CD14-positive monocyte (primary cell): ENCODE measurements around the gene FAM3C. TPM values are rescaled to one million over a fixed set of nuclear protein-coding genes. Genes with fewer than 3 reads are reported as not detected.

Source experiments
- DNase-seq, 3 donors: peaks; one replicate each; pipeline ENCODE4 v3.0.0-alpha.2; 2011 to 2022
- H2AFZ ChIP-seq: 2 replicates; pipeline ENCODE4 v1.6.0; 2012; ENCODE audit warnings: mild to moderate bottlenecking, low read depth, low read length, inconsistent platforms; ENCODE audit not compliant: insufficient read depth, poor library complexity, severe bottlenecking
- H3K27ac ChIP-seq, 2 donors: 1 replicate in 1 of 2; 2 replicates in 1 of 2; pipeline ENCODE4 v1.5.1; 2012 to 2013; ENCODE audit warnings: low read length in 2 of 2, control low read depth in 1 of 2, inconsistent platforms in 1 of 2, low read depth in 1 of 2, mild to moderate bottlenecking in 1 of 2
- H3K27me3 ChIP-seq, 2 donors: one replicate each; pipeline versions ENCODE4 v1.6.0 to v1.6.1; 2011 to 2013; ENCODE audit warnings: low read length in 2 of 2; ENCODE audit not compliant: control insufficient read depth in 2 of 2, insufficient read depth in 2 of 2
- H3K36me3 ChIP-seq, 2 donors: replicated peaks in 1 of 2; 1 replicate in 1 of 2; 2 replicates in 1 of 2; pipeline versions ENCODE4 v1.5.1 to v1.6.1; 2012 to 2013; ENCODE audit warnings: low read length in 2 of 2, control low read depth in 1 of 2, inconsistent platforms in 1 of 2, mild to moderate bottlenecking in 1 of 2; ENCODE audit not compliant: insufficient read depth in 2 of 2, control insufficient read depth in 1 of 2
- H3K4me1 ChIP-seq, 2 donors: 1 replicate in 1 of 2; 2 replicates in 1 of 2; pipeline versions ENCODE4 v1.5.1 to v1.6.1; 2012 to 2013; ENCODE audit warnings: low read length in 2 of 2, control low read depth in 1 of 2, inconsistent platforms in 1 of 2, mild to moderate bottlenecking in 1 of 2, moderate library complexity in 1 of 2; ENCODE audit not compliant: insufficient read depth in 2 of 2, control insufficient read depth in 1 of 2
- H3K4me2 ChIP-seq: replicated peaks from 2 replicates; pipeline ENCODE3; 2012; ENCODE audit warnings: low read length, moderate library complexity, mild to moderate bottlenecking; ENCODE audit not compliant: poor library complexity, severe bottlenecking; ENCODE audit errors: extremely low read depth
- H3K4me3 ChIP-seq, 3 experiments: fragments of 200-600 bp in 1 of 3; sonication (generic) in 1 of 3; replicated peaks in 1 of 3; 1 replicate in 2 of 3; 2 replicates in 1 of 3; pipeline ENCODE4 v1.5.1; 2011 to 2013; ENCODE audit warnings: low read length in 3 of 3, mild to moderate bottlenecking in 3 of 3, control low read depth in 2 of 3, low read depth in 2 of 3, inconsistent platforms in 1 of 3, moderate library complexity in 1 of 3
- H3K79me2 ChIP-seq: 2 replicates; pipeline ENCODE4 v1.6.0; 2012; ENCODE audit warnings: mild to moderate bottlenecking, control low read depth, inconsistent platforms, low read length, moderate library complexity; ENCODE audit not compliant: insufficient read depth
- H3K9ac ChIP-seq: 2 replicates; pipeline ENCODE4 v1.6.0; 2017; ENCODE audit warnings: low read length, mild to moderate bottlenecking; ENCODE audit not compliant: insufficient read depth, poor library complexity, severe bottlenecking
- H3K9me3 ChIP-seq, 2 donors: replicated peaks in 1 of 2; 1 replicate in 1 of 2; 2 replicates in 1 of 2; pipeline versions ENCODE4 v1.5.1 to v1.6.1; 2012 to 2013; ENCODE audit warnings: low read length in 2 of 2, control low read depth in 1 of 2; ENCODE audit not compliant: control insufficient read depth in 1 of 2, insufficient read depth in 1 of 2
- H4K20me1 ChIP-seq: 2 replicates; pipeline ENCODE4 v1.6.0; 2012; ENCODE audit warnings: mild to moderate bottlenecking, low read length, control low read depth, moderate library complexity; ENCODE audit not compliant: insufficient read depth
- H3K27ac Mint-ChIP-seq, 7 donors: one replicate each; pipeline ENCODE4 v1.8.0; 2020; ENCODE audit warnings: mild to moderate bottlenecking in 7 of 7, mixed read lengths in 7 of 7, moderate library complexity in 6 of 7, inconsistent platforms in 2 of 7
- H3K27me3 Mint-ChIP-seq, 3 donors: one replicate each; pipeline ENCODE4 v1.8.0; 2021 to 2022; ENCODE audit warnings: low read depth in 3 of 3, mild to moderate bottlenecking in 3 of 3, mixed read lengths in 3 of 3, moderate library complexity in 3 of 3, inconsistent platforms in 1 of 3
- H3K36me3 Mint-ChIP-seq, 2 donors: one replicate each; pipeline ENCODE4 v1.8.0; 2020; ENCODE audit warnings: mixed read lengths in 2 of 2, inconsistent platforms in 1 of 2, mild to moderate bottlenecking in 1 of 2
- H3K4me1 Mint-ChIP-seq: one replicate; pipeline ENCODE4 v1.8.0; 2020; ENCODE audit warnings: mild to moderate bottlenecking, mixed read lengths
- H3K4me3 Mint-ChIP-seq, 2 donors: one replicate each; pipeline ENCODE4 v1.8.0; 2020; ENCODE audit warnings: mild to moderate bottlenecking in 2 of 2, mixed read lengths in 2 of 2, moderate library complexity in 1 of 2
- H3K9me3 Mint-ChIP-seq, 7 donors: one replicate each; pipeline ENCODE4 v1.8.0; 2020 to 2022; ENCODE audit warnings: mixed read lengths in 7 of 7, mild to moderate bottlenecking in 6 of 7, moderate library complexity in 6 of 7, inconsistent platforms in 2 of 7
- WGBS: methylation state at CpG from one replicate; pipeline ENCODE4 v1.1.5; 2013; ENCODE audit warnings: missing lambda C conversion rate; ENCODE audit not compliant: insufficient coverage; 5-methylcytosine and 5-hydroxymethylcytosine counted together
- intact Hi-C, 2 donors: fragments of 100-400 bp; cut with micrococcal nuclease; formaldehyde crosslinking; loops; one replicate each; pipeline versions ENCODE4 v1.15.0 to v1.15.1; 2023
- polyA plus RNA-seq, 3 donors: library from polyadenylated mRNA; depleted of rRNA in 1 of 3; unstranded in 2 of 3; stranded (reverse) in 1 of 3; fragments of 300-500 nt in 2 of 3; fragments of >200 nt in 1 of 3; fragmentation: Illumina TruSeq in 2 of 3; gene quantifications; 1 replicate in 2 of 3; 2 replicates in 1 of 3; pipeline ENCODE4 v1.2.3, GENCODE V29; 2012 to 2021
- TF ChIP-seq, protein P1 (sequence below): fragments of 200-600 bp; IDR thresholded peaks from one replicate; pipeline ENCODE4 v1.8.0; 2022; ENCODE audit warnings: antibody characterized with exemption, mild to moderate bottlenecking

FAM3C gene
- polyA plus RNA-seq, 3 donors, result 5.5 to 13.0 (median 7.3) TPM

DNA sequence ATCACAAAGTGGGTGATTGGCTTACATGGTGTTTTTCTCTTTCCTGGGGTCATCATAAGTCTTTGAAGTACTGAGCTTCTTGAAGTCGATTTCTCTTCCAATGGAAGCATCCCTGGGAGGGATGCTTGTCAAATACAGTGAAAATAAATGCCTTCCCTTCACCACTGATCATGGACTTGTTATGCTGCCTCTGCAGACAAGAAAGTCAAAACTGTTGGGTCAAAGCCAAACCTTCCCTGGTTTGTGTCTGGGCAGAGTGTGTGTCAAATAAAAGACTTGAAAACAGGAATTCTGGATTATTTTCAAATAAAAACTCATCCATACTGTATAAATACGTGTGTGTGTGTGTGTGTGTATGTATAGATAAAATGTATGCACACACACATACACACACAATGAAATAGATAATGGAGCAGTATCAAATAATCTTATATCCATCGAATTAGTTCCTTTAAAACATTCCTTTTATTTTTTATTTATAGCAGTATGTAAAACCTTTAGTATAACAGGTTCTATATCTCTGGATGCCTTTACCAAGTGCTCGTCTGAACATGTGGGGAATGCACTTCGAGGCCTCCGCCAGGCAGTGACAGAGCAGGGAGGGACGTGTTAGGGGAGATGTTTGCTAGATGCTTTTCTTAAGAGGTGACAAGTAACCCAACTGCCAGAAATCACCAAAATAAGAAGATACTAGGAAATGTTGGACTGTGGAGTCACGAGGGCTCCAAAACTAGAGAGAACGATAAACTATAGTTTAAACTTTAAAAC lies 94.5 kb downstream of the FAM3C start:
- H3K9me3 Mint-ChIP-seq, result peaks cover 0 to 3% (median 0%) of the 10 kb centered on the region in 7 donors
- Histone ChIP-seq H2AFZ (no peak overlapping the region), H3K27me3 (no peaks in the 10 kb centered on the region), H3K79me2 (no peaks in the 10 kb centered on the region), H3K4me1 (no peaks in the 10 kb centered on the region), H3K4me2 (no peak overlapping the region), H4K20me1 (no peaks in the 10 kb centered on the region), H3K27ac (no peak overlapping the region), H3K36me3 (no peaks in the 10 kb centered on the region), H3K9ac (no peak overlapping the region), H3K4me3 (no peak overlapping the region), H3K9me3 (no peaks in the 10 kb centered on the region)
- H3K27me3 Mint-ChIP-seq, result no peaks in the 10 kb centered on the region
- H3K4me3 Mint-ChIP-seq, result no peak overlapping the region
- no CpG with 5 or more reads among the region's 9 CpGs for WGBS
- H3K27ac Mint-ChIP-seq, result no peak overlapping the region
- intact Hi-C loops, result no loop called here
- H3K4me1 Mint-ChIP-seq, result no peaks in the 10 kb centered on the region
- TF ChIP-seq, protein P1, sequence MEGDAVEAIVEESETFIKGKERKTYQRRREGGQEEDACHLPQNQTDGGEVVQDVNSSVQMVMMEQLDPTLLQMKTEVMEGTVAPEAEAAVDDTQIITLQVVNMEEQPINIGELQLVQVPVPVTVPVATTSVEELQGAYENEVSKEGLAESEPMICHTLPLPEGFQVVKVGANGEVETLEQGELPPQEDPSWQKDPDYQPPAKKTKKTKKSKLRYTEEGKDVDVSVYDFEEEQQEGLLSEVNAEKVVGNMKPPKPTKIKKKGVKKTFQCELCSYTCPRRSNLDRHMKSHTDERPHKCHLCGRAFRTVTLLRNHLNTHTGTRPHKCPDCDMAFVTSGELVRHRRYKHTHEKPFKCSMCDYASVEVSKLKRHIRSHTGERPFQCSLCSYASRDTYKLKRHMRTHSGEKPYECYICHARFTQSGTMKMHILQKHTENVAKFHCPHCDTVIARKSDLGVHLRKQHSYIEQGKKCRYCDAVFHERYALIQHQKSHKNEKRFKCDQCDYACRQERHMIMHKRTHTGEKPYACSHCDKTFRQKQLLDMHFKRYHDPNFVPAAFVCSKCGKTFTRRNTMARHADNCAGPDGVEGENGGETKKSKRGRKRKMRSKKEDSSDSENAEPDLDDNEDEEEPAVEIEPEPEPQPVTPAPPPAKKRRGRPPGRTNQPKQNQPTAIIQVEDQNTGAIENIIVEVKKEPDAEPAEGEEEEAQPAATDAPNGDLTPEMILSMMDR, result no peak
- no peak for DNase-seq
- H3K36me3 Mint-ChIP-seq, result no peaks in the 10 kb centered on the region

DNA sequence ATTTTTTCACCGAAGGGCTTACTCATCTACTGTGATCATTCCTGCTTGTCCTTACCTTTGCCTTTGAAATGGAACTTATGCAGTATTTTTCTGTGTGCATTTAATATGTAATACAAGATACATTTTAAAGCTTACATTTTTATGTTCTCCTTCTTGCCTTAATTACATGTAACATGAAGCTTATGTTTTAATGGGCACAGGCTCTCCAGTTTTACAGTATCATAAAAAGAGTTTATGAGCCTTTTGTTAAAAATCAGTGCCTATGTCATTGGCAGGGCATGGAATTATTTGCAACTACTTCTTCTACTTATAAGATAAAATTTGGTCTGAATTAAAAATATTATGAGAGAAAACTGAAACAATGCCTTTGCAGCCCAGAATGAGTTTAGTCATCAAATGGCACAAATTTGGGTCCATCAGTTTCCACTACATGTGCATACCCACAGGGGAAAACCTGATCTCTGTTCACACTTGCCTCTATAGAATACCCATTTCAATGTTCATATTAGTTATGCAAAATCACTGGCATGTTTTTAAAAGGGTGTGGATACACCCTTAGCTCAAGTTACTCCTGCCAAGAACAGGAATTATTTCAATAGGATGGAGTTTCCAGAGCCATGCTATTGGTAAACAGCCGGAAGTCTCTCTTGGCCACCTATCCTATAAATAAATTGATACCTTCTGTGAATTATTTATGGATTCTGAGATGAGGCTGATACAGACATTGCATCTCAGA lies 95.3 kb downstream of the FAM3C start:
- no peak for DNase-seq
- H3K4me1 ChIP-seq, result no peaks in the 10 kb centered on the region
- H3K36me3 ChIP-seq, result no peaks in the 10 kb centered on the region
- intact Hi-C loops, result no loop called here
- Mint-ChIP-seq H3K27me3 (no peaks in the 10 kb centered on the region), H3K9me3 (peaks cover 0 to 3% (median 0%) of the 10 kb centered on the region in 7 donors), H3K27ac (no peak overlapping the region), H3K4me1 (no peaks in the 10 kb centered on the region), H3K36me3 (no peaks in the 10 kb centered on the region), H3K4me3 (no peak overlapping the region)
- no peak overlapping the region for H3K9ac ChIP-seq
- TF ChIP-seq, protein P1, result no peak
- no peak overlapping the region for H2AFZ ChIP-seq
- H3K4me3 ChIP-seq, result no peak overlapping the region
- H3K9me3 ChIP-seq, result no peaks in the 10 kb centered on the region
- H3K27me3 ChIP-seq, result no peaks in the 10 kb centered on the region
- H3K27ac ChIP-seq, result no peak overlapping the region
- WGBS, result no CpG with 5 or more reads among the region's 2 CpGs
- H3K4me2 ChIP-seq, result no peak overlapping the region
- H3K79me2 ChIP-seq, result no peaks in the 10 kb centered on the region
- H4K20me1 ChIP-seq, result no peaks in the 10 kb centered on the region

Other genes with a start within 250 kb of the FAM3C start
- under 1 TPM in 1 of 3 donors, not detected in 2; 0.05 TPM for gene WNT16, start 67.3 kb downstream of the FAM3C start, polyA plus RNA-seq